Cardiac muscle cell (in vitro differentiated cells and primary cell): ENCODE measurements around the gene PLCH2. TPM values are rescaled to one million over a fixed set of nuclear protein-coding genes. Genes with fewer than 3 reads are reported as not detected.
"Not testable (repeated sequence)": the region's sequence is repeated elsewhere in the genome, so short reads cannot be mapped to it uniquely, and the experiment has no call there.

Experiments
- DNase-seq, 2 donors: peaks; one replicate each; pipeline versions ENCODE4 v3.0.0 to v3.0.0-alpha.2; 2010 to 2017; ENCODE audit warnings: low read depth in 1 of 2, low spot score in 1 of 2
- H3K27ac ChIP-seq: fragments of 200-600 bp; sonication (generic); 2 replicates; pipeline ENCODE4 v1.5.1; 2016
- H3K27me3 ChIP-seq: fragments of 200-600 bp; sonication (generic); 2 replicates; pipeline ENCODE4 v1.6.0; 2016; ENCODE audit warnings: control low read depth
- H3K36me3 ChIP-seq: fragments of 200-600 bp; sonication (generic); 2 replicates; pipeline ENCODE4 v1.5.1; 2016; ENCODE audit warnings: control low read depth
- H3K4me1 ChIP-seq: fragments of 200-600 bp; sonication (generic); 2 replicates; pipeline ENCODE4 v1.8.1; 2017; ENCODE audit warnings: low read depth, mild to moderate bottlenecking, mixed run types
- H3K4me3 ChIP-seq: fragments of 200-600 bp; sonication (generic); 2 replicates; pipeline ENCODE4 v1.5.1; 2016; ENCODE audit warnings: mild to moderate bottlenecking
- H3K9me3 ChIP-seq: fragments of 200-600 bp; sonication (generic); 2 replicates; pipeline ENCODE4 v1.5.1; 2017; ENCODE audit warnings: low read depth, mild to moderate bottlenecking, control low read depth
- polyA plus RNA-seq: library from polyadenylated mRNA; unstranded; fragments of >200 nt; fragmentation: Nextera tagmentation; extraction: Ambion mirVana; gene quantifications from 2 replicates; pipeline ENCODE4 v1.2.1, GENCODE V29; 2016
- total RNA-seq: library from RNA; depleted of rRNA; stranded (reverse); fragments of >200 nt; gene quantifications from 2 replicates; pipeline ENCODE4 v1.2.3, GENCODE V29; 2016
- TF ChIP-seq, protein P1 (sequence below): IDR thresholded peaks from 2 replicates; pipeline ENCODE4 v1.5.1; 2012; ENCODE audit warnings: low read depth, mild to moderate bottlenecking, low read length

The PLCH2 gene
- total and polyA plus RNA-seq, 2 experiments from 2014 or later, result 0.33 to 0.44 TPM

DNA sequence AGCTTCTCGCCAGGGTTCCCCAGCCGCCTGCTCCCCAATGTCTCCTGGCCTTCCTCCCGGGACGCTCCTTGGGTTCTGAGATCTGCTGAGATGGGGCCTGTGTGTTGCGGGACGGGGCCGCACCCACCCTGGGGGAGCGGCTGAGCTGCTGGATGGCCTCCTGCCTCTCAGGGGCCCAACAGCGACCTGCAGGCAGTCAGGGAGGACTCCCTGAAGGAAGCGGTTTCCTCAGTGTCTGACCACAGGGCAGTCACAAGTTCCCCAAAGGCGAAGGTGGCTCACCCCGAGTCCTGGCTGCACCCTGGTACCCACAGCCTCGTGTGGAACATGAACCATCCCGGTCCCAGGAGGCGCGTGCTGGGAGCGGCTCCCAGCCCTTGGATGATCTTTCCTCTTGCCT is 18.6 kb upstream of the PLCH2 start:
- DNase-seq, result no peak
- Histone ChIP-seq H3K4me3 (no peak overlapping the region), H3K27me3 (no peaks in the 10 kb centered on the region), H3K36me3 (no peaks in the 10 kb centered on the region), H3K4me1 (no peaks in the 10 kb centered on the region), H3K9me3 (no peaks in the 10 kb centered on the region), H3K27ac (no peak overlapping the region)
- TF ChIP-seq, protein P1, sequence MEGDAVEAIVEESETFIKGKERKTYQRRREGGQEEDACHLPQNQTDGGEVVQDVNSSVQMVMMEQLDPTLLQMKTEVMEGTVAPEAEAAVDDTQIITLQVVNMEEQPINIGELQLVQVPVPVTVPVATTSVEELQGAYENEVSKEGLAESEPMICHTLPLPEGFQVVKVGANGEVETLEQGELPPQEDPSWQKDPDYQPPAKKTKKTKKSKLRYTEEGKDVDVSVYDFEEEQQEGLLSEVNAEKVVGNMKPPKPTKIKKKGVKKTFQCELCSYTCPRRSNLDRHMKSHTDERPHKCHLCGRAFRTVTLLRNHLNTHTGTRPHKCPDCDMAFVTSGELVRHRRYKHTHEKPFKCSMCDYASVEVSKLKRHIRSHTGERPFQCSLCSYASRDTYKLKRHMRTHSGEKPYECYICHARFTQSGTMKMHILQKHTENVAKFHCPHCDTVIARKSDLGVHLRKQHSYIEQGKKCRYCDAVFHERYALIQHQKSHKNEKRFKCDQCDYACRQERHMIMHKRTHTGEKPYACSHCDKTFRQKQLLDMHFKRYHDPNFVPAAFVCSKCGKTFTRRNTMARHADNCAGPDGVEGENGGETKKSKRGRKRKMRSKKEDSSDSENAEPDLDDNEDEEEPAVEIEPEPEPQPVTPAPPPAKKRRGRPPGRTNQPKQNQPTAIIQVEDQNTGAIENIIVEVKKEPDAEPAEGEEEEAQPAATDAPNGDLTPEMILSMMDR, result no peak

DNA sequence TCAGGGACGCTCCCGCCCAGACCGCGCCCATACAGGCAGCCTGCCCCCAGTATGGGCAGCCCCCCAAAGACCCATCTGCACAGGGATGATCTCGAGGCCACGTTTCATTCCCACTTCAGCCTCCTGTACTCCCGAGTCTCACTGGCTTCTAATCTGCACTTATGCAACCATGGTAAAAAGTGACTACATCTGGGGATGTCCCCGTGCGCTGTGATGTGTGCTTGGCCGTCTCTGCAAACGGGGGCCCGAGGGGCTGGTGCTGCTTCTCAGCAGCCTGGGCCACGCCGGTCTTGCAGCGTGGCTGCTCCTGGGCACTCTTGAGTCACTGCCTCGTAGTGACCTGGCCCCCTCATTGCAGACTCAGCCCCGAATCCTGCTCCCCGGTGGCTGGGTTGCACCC is 17.4 kb upstream of the PLCH2 start:
- H3K36me3 ChIP-seq, result no peaks in the 10 kb centered on the region
- no peak for DNase-seq
- peaks cover 5% of the 10 kb centered on the region for H3K4me1 ChIP-seq
- H3K27ac ChIP-seq, result no peak overlapping the region
- H3K4me3 ChIP-seq, result no peak overlapping the region
- H3K9me3 ChIP-seq, result no peaks in the 10 kb centered on the region
- TF ChIP-seq, protein P1, result no peak
- H3K27me3 ChIP-seq, result no peaks in the 10 kb centered on the region

DNA sequence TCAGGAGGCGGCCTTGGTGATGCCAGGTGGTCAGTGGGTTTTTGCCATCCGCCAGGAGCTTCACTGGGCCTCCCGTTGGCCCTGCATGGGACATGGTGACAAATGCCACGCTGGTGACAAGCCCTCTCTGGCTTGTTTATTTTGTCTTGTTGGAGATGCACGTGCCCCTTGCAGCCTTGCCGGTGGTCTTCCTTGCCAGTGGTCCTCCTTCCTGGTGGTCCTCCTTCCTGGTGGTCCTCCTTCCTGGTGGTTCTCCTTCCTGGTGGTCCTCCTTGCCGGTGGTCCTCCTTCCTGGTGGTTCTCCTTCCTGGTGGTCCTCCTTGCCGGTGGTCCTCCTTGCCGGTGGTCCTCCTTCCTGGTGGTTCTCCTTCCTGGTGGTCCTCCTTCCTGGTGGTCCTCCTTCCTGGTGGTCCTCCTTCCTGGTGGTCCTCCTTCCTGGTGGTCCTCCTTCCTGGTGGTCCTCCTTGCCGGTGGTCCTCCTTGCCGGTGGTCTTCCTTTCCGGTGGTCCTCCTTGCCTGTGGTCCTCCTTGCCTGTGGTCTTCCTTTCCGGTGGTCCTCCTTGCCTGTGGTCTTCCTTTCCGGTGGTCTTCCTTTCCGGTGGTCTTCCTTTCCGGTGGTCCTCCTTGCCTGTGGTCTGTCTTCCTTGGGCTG is 16.9 kb upstream of the PLCH2 start:
- not testable (repeated sequence) for H3K4me1 ChIP-seq, DNase-seq, H3K9me3 ChIP-seq, H3K36me3 ChIP-seq, H3K27me3 ChIP-seq, H3K4me3 ChIP-seq, H3K27ac ChIP-seq

DNA sequence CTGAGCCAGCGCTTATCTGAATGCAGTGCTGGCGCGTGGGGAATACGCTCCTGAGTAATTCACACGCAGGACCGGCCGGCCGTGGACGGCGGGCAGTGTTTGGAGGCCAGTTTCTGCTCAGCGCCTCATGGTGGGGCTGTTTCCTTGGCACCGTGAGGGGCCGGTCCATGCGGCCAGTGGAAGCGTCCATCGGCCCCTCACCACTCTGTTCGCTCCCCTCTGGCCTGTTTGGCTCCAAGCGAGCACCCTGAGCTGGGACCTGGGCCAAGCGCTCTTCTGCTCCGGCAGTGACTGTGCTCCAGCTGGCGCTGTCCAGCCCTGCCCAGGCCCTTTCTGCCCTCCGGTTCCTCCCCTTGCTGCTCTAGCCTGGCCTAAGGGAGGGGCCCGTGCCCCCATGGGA is 16.3 kb upstream of the PLCH2 start:
- Histone ChIP-seq H3K4me1 (peaks cover 5% of the 10 kb centered on the region), H3K9me3 (no peaks in the 10 kb centered on the region), H3K27ac (no peak overlapping the region), H3K4me3 (no peak overlapping the region), H3K27me3 (no peaks in the 10 kb centered on the region), H3K36me3 (no peaks in the 10 kb centered on the region)
- peak; percentile 47 to 55 for DNase-seq
- TF ChIP-seq, protein P1, result peak; percentile 21

DNA sequence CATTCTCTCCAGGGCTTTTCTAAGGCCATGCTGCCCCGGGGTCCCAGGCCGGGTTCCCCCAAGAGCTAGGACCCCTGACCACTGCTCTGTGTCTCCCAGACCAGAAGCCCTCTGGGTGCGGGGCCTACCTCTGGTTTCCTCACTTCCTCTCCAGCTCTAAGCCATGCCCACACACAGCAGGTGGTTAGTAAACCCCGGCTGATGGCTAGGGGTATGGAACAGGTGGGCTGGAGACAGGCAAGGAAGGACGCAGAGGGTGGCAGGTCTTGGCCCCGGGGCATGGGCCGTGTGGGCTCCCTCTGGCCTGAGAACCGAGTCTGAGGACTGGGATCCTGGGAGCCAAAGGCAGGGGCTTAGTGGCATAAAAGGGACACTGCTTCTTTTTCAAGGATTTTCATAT is 15.9 kb upstream of the PLCH2 start:
- Histone ChIP-seq H3K36me3 (no peaks in the 10 kb centered on the region), H3K4me3 (no peak overlapping the region), H3K27ac (no peak overlapping the region), H3K4me1 (peaks cover 5% of the 10 kb centered on the region), H3K27me3 (no peaks in the 10 kb centered on the region), H3K9me3 (no peaks in the 10 kb centered on the region)
- no peak for DNase-seq
- TF ChIP-seq, protein P1, result no peak

DNA sequence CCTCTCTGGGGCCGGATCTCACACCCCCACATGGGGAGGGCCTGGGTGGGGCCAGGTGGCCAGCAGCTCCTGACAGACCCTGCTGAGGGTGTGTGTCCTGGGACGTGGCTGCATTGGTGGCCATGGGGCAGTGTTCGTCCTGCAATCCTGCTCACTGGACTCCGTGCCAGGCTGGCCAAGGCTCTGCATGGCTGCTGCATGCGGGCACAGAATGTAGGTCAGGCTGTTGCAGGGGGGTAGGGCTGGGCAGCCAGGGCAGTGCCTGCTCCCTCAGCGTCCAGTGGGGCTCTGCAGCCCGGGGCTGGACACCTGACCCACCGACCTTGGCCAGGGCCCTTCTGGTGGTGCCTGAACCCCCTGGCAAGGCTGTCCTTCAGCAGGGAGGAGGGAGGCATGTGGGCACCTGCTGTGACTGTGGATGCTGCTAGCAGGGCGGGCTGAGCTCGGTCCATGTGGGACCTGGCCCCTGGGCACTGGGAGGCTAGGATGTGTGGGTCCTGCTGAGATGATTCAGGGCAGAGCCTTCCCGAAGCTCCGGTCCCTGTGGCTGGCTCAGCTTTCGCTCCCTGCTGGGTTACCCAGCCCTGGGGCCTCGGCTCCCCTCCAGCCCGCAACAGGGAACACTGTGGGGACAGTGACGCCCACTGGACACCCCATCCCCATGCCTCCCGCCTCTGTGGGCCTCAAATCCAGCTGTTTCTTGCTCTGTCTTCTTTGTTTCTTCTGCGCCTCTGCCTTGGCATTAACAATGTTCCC is 14.9 kb upstream of the PLCH2 start:
- Histone ChIP-seq H3K27me3 (no peaks in the 10 kb centered on the region), H3K27ac (no peak overlapping the region), H3K9me3 (no peaks in the 10 kb centered on the region), H3K4me3 (no peak overlapping the region), H3K4me1 (peaks cover 5% of the 10 kb centered on the region), H3K36me3 (no peaks in the 10 kb centered on the region)
- TF ChIP-seq, protein P1, result no peak
- DNase-seq, result no peak
